Measurements from ENCODE around the gene DSCAM. TPM values are rescaled to one million over a fixed set of nuclear protein-coding genes. Genes with fewer than 3 reads are reported as not detected.

The DSCAM gene
- total and polyA plus RNA-seq, 4 donors = 0.02 to 0.25 (median 0.09) TPM

DNA sequence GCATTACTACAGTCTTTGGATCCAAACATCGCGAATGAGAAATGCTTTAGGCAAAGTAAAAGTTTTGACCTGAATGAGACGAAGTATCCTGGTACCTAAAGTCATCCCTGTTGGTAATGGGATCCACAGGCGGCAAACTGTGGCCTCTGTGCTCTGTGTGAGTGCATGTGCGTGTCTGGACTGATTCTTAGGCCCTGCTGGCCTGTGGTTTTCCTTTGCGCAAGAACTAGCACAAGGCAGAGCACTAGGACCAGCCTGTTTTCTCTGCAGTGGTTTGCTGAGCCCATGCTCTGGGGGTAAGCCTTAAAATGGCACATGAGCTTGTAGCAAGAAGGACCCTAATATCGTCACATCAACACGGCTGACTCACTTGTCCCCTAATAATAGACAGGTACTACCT, 251.2 kb downstream of the DSCAM start:
- H3K9me3 ChIP-seq (ENCODE audit: control insufficient read depth in 4 of 4, insufficient read depth in 3 of 4, low read length in 3 of 4) = no peaks in the 10 kb centered on the region
- ATAC-seq (ENCODE audit: insufficient read depth, low FRiP score) = no peak
- H3K4me1 ChIP-seq (ENCODE audit: control insufficient read depth in 5 of 5, insufficient read depth in 5 of 5, low read length in 5 of 5) = no peaks in the 10 kb centered on the region
- no peak overlapping the region for H3K9ac ChIP-seq (ENCODE audit: insufficient read depth in 1 of 2, low read length in 2 of 2)
- H3K27me3 ChIP-seq (ENCODE audit: control insufficient read depth in 3 of 3, insufficient read depth in 3 of 3, low read length in 2 of 3) = no peaks in the 10 kb centered on the region
- DNase-seq = no peak
- WGBS, 2 donors = 91 to 92% methylated on average over 8 of the region's 8 CpGs
- H3K36me3 ChIP-seq (ENCODE audit: control insufficient read depth in 4 of 4, insufficient read depth in 4 of 4, low read length in 4 of 4) = no peaks in the 10 kb centered on the region
- no peak overlapping the region for H3K27ac ChIP-seq (ENCODE audit: low read depth in 1 of 2, low read length in 1 of 2)
- no peak overlapping the region for H3K4me3 ChIP-seq
- TF ChIP-seq, protein P1, sequence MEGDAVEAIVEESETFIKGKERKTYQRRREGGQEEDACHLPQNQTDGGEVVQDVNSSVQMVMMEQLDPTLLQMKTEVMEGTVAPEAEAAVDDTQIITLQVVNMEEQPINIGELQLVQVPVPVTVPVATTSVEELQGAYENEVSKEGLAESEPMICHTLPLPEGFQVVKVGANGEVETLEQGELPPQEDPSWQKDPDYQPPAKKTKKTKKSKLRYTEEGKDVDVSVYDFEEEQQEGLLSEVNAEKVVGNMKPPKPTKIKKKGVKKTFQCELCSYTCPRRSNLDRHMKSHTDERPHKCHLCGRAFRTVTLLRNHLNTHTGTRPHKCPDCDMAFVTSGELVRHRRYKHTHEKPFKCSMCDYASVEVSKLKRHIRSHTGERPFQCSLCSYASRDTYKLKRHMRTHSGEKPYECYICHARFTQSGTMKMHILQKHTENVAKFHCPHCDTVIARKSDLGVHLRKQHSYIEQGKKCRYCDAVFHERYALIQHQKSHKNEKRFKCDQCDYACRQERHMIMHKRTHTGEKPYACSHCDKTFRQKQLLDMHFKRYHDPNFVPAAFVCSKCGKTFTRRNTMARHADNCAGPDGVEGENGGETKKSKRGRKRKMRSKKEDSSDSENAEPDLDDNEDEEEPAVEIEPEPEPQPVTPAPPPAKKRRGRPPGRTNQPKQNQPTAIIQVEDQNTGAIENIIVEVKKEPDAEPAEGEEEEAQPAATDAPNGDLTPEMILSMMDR (IDR thresholded peaks at IDR 0.05; ENCODE audit: control extremely low read depth, extremely low read depth) = no peak

DNA sequence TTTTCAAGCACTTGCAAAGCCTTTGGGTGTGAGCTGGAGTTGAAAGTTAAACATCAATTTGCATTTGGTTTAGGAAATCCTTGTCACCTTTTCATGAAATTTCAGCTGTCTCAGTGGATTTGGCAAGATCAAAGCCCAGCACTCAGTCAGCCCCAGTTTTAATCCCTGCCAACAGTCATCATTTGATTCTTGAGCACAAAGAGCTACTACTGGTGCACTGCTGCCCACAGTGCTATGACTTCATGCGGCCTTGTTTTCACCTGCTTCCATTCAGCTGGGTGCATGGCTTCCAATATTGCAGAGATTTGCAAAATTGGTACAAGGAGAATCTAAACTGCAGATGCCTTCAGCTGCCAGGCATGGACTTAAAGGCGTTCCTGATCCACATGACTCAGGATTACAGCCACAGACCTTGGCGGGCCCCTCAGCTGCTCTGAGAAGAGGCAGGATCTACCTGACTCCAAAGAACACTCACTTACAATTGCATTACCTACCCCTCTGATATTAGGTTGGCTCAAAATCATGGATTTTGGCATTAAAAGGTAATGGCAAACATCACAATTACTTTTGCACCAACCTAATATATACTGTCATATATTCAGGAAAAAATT, 259.1 kb downstream of the DSCAM start:
- TF ChIP-seq, protein P1 (IDR thresholded peaks at IDR 0.05; ENCODE audit: control extremely low read depth, extremely low read depth) = no peak
- no peaks in the 10 kb centered on the region for H3K36me3 ChIP-seq (ENCODE audit: control insufficient read depth in 4 of 4, insufficient read depth in 4 of 4, low read length in 4 of 4)
- H3K9ac ChIP-seq (ENCODE audit: insufficient read depth in 1 of 2, low read length in 2 of 2) = no peak overlapping the region
- H3K4me3 ChIP-seq = no peak overlapping the region
- no peaks in the 10 kb centered on the region for H3K4me1 ChIP-seq (ENCODE audit: control insufficient read depth in 5 of 5, insufficient read depth in 5 of 5, low read length in 5 of 5)
- H3K27me3 ChIP-seq (ENCODE audit: control insufficient read depth in 3 of 3, insufficient read depth in 3 of 3, low read length in 2 of 3) = no peaks in the 10 kb centered on the region
- peaks cover 0 to 6% (median 0%) of the 10 kb centered on the region in 4 donors for H3K9me3 ChIP-seq (ENCODE audit: control insufficient read depth in 4 of 4, insufficient read depth in 3 of 4, low read length in 3 of 4)
- H3K27ac ChIP-seq (ENCODE audit: low read depth in 1 of 2, low read length in 1 of 2) = no peak overlapping the region
- whole genome bisulfite sequencing, 2 donors = 75 to 91% methylated on average over 3 of the region's 3 CpGs
- ATAC-seq (ENCODE audit: insufficient read depth, low FRiP score) = no peak
- DNase-seq = no peak

DNA sequence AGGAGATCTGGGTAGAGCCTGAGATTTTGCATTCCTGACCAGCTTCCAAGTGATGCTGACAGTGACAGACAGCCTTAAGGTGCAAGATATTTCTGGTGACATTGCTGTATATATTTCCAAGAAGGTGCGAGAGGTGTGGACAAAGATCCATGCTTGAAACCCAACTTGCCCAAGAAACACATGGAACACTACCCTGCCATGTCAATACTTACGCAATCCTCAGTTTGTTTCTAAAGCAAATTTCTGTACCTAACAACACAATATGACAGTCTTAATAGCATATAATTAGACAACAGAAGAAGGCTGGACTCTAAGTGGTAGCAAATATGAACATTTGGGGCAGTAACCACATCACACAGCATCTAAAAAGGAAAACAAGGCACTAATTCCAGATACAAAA, 260.4 kb downstream of the DSCAM start:
- DNase-seq = no peak
- no peaks in the 10 kb centered on the region for H3K4me1 ChIP-seq (ENCODE audit: control insufficient read depth in 5 of 5, insufficient read depth in 5 of 5, low read length in 5 of 5)
- ATAC-seq (ENCODE audit: insufficient read depth, low FRiP score) = no peak
- no peak overlapping the region for H3K9ac ChIP-seq (ENCODE audit: insufficient read depth in 1 of 2, low read length in 2 of 2)
- TF ChIP-seq, protein P1 (IDR thresholded peaks at IDR 0.05; ENCODE audit: control extremely low read depth, extremely low read depth) = no peak
- H3K36me3 ChIP-seq (ENCODE audit: control insufficient read depth in 4 of 4, insufficient read depth in 4 of 4, low read length in 4 of 4) = no peaks in the 10 kb centered on the region
- H3K9me3 ChIP-seq (ENCODE audit: control insufficient read depth in 4 of 4, insufficient read depth in 3 of 4, low read length in 3 of 4) = peaks cover 0 to 6% (median 0%) of the 10 kb centered on the region in 4 donors
- H3K27ac ChIP-seq (ENCODE audit: low read depth in 1 of 2, low read length in 1 of 2) = no peak overlapping the region
- no peaks in the 10 kb centered on the region for H3K27me3 ChIP-seq (ENCODE audit: control insufficient read depth in 3 of 3, insufficient read depth in 3 of 3, low read length in 2 of 3)
- no peak overlapping the region for H3K4me3 ChIP-seq
- WGBS, 2 donors = 79 to 98% methylated on average over 2 of the region's 2 CpGs

Measured in lung (tissue), 12 donors.